CD1c-positive myeloid dendritic cell (primary cell): ENCODE results near the gene NOTUM.

Source experiments
- DNase-seq: peaks from one replicate; pipeline ENCODE4 v3.0.0-alpha.2; 2016; ENCODE audit errors: extremely low spot score

NOTUM gene

DNA sequence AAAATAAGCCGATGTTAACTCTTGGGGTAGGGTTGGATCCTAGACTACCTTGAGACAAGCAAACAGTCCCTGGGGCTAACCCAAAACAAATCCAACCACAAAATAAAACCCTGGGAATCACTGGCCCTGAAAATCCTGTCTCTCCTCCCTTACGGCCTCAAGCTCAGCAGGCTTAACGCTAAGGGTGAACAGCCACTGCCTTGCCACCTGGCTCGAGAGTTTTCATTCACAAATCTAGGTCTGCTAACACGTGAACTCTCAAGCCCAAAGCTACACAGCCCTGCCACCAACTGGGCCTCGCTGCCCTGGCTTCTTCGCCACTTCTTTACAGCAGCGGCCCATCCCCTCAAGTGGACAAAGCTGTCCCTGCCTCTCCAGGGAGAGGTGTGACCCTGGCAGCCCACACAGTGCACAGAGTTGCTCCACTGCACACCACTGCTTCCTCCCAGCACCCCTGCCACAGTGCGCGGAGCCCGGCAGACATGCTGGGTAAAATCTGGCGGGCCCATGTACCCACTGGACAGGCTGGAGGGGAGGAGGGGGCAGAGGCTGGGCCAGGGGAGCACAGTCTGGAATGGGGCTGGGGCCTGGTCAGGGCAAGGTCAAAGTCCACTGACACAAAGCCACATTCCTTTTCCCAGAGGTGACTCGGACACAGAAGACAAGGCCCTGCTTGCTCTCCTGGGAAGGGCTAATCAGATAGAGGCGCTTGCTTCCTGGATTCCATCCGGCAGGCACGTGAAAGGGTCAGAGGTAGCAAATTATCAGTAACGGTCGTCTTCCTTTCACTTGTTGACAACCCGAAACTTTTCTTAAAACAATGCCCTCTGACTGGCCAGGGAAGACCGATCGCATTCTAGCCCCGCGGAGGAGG is 50.8 kb downstream of the NOTUM start:
- DNase-seq: no peak

DNA sequence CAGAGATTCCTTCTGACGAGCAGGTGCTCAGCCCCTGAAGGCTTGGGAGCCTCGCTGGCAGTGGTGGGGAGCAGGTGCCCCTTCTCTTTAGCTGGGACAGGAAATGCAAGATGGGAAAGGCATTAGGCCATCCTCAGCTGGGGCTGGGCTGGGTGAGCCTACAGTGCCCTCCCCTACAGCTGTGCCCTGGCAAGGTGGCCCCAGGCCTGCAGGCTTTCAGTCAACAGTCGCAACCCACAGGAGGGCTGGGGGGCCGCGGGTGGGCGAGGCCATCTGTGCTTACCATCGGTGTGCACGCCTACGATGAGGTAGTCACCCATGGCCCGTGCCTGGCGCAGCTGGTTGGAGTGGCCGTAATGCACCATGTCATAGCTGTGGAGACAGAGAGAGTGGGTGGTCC is 51.8 kb downstream of the NOTUM start:
- DNase-seq: no peak

DNA sequence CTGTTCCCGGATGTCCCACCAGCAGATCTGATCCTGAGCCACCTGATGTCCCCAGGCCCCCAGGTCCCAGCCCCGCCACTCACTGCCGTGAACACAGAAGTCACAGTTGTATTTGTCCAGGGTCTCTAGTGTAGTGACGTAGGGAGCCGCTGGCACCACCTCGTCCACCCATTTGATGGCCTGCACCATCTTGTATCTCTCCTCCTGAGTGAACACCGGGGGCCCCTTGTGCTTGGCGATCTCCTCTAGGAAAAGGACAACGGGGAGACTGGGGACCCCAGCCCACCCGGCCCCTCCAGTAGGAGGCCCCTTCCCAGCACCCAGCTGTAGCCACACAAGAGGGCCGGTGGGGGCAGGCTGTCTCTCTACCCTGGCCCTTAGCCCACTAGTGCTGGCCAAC is 52.2 kb downstream of the NOTUM start:
- no peak for DNase-seq

DNA sequence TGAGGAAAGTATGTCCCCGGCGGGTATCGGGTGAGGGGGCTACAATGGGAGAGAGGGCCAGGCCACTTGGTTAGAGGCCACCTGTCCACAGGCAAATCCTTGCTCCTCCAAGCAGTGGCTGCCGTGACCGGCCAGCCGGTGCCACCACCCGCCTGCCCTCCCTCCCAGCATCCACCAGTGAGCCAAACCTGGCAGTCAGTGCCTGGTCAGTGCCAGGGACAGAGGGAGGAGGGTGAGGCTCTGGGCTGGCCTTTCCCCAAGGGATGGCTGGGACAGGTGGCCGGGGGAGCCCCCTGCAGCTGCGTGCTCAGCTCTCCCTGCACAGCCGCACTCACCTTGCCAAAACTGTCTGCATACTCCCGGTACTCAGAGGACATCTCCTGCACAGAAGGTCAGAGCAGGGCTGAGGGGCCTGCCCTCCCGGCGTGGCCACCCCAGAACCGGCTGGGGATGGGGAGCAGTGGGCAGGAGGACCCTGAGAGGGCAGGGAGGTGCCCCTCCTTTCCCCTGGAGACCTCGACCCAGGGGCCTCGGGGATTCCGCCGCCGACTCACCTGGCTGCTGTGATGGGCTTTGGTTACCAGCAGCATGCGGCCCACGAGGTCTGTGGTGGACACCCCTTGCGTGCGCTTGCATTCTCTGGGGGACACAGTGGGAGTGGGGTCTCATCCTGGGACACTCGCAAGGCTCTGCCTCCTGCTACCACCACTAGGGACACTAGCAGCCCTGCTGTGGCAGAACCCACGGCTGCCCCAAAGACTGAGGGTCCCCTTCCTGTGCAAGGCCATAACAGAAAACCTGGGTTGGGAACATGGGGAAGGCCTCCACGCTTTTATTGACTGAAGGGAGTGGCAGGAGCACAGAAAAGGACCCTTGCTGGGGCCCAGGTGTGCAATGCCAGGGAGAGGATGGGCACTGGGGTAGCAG is 53.5 kb downstream of the NOTUM start:
- DNase-seq: no peak

DNA sequence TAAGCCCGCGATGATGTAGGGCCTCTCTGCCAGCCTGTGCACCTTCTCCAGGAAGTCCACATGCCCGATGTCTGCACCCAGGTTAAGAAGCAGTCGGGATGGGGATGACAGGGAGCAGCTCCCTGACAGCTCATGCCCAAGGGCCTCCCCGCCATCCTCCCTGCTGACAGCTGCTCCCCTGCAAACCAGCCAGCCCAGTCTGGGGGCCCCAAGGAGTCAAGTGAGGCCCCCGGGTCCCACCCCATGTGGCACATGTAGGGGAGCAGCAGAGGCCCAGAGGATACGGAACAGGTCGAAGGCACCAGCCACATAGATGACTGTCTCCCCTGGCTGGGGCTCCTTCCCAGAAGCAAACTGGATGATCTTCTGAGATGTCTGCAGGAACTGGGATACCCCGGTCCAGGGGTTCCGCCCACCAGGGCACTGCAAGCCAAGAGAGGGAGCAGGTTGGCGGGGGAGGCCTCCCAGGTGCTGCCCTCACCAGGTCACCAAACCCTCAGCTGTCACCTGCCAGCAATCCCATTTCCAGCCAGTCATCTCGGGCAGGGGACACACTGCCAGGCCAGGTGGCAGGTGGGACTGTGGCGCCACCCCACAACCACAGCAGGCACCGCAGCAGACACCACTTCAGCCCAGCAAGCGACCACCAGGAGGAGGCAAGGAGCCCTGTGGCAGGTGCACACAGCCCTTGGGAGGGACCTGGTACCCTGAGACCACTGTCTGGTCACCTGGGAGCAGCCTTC is 54.3 kb downstream of the NOTUM start:
- DNase-seq: no peak

DNA sequence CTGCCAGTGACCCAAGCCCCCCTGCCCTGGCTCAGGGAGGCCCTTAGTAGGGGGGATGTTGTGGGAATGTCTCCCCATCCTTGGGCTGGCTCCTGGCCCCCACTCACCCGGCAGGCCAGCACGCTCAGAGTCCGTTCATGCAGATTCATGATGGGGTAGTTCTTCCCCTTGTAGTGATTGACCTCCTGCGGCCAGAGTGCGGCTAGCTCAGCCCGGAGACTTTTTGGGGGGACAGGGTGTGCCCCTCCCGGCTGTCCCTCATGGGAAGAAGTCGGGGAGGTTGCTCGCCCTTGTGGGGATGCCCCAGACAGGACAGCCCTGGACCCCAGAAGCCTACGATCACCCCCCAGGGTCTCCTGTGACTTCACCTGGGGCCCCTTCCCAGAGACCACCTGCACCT is 55.0 kb downstream of the NOTUM start:
- DNase-seq: no peak

DNA sequence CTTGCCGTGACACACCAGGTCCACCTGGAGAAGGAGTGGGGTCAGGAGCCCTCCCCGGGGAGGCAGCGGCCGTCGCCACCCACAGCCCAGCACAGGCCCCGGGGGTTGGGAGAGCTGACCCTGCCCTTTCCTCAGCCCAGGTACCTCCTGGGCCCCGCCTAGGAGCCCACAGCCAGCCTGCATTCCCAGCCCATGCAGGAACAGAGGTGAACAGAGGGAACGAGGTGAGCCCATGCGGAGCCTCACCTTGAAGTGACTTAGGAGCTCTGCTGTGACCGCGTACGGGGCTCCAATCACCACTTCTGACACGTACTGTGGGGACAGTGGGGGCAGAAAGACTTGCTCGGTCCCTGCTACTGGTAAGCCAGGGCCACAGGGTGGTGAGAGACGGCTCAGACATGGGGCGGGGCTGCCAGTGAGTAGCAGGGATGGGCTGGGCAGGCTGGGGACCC is 55.5 kb downstream of the NOTUM start:
- DNase-seq: no peak

DNA sequence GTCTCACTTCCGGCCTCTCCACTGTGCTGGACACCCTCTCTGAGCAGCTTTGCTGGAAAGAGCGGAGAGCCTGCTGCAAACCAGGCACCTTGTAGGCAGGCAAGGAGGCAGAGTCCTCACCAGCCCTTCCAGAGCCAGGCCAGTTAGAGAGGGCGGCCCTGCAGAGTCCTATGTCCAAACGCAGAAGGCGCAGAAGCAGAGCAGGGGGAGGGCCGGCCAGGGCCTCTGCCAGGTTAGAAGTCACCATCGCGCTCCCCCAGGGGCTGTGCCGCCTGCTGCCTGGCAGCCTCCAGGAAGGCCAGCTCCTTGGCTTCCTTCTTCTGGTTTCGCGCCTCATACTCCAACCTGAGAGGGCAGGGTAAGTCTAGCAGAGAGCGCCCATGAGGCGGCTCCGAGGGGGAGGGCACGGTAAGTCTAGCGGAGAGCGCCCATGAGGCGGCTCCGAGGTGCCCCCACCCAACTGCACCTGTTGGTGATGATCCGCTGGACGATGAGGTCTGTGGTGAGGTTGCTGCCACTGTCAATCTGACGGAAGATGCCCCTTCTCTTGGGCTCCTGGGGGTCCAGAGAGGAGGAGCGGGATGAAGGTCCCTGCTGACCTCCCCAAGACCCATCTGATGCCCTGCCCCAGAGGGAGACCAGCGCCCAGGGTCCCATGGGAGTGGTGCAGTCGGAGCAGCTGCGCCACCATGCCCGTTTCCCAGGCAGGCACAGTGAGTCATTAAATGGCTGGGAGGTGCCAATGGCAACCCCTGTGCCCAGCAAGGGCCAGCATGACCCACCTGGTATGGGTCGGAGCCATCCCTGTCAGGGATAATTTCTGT is 56.2 kb downstream of the NOTUM start:
- DNase-seq: no peak

DNA sequence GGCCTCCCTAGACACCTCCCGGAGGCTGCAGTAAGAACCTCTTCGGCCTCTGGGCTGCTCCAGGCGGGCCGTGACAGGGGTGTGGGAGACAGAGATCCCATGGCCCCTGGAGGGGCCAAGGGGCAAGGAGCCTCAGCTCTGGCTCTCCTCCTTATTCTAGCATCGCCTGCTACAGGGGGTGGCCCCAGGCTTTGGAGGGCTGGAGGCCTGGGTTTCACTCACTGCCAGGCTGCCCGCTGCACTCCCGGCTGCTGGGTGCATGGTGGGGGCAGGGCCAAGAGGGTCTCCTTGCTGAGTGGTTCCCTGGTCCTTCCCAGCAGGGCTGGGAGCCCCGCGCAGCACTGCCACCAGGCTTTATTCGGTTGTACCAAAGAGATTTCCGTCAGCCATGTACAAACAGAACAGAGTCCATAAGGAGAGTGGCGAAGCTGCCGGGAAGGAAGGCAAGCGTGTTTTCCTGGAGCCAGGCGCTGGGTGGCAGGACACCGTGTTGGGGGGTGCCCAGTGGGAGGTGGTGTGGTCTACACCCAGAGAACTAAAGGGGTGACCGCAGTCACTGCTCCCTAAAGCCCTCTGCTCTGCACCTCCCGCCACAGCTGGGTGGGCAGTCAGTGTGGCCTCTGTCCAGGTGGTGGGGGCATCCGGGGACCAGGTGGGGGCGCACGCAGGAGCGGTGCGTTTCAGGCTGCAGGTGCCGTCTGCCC is 56.9 kb downstream of the NOTUM start:
- no peak for DNase-seq

DNA sequence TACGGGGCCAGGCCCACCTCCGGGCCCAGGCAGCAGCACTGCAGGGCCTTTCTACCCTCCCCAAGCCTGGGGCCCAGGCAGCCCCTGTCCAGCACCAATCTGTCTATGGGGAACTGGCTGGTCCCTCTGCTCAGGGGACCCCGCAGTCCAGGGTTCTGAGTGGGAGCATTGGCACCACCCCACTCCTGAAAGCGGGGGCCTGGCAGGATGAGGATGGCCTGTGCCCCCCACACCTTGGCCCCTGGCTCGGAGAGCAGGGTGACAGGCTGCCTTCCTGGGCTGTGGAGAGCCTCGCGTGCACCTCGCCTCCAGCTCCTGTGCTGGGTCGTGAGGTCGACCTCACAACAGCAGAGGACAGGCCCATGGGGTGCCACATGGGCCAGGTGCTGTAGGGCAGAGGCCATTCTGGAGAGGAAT is 57.6 kb downstream of the NOTUM start:
- no peak for DNase-seq

DNA sequence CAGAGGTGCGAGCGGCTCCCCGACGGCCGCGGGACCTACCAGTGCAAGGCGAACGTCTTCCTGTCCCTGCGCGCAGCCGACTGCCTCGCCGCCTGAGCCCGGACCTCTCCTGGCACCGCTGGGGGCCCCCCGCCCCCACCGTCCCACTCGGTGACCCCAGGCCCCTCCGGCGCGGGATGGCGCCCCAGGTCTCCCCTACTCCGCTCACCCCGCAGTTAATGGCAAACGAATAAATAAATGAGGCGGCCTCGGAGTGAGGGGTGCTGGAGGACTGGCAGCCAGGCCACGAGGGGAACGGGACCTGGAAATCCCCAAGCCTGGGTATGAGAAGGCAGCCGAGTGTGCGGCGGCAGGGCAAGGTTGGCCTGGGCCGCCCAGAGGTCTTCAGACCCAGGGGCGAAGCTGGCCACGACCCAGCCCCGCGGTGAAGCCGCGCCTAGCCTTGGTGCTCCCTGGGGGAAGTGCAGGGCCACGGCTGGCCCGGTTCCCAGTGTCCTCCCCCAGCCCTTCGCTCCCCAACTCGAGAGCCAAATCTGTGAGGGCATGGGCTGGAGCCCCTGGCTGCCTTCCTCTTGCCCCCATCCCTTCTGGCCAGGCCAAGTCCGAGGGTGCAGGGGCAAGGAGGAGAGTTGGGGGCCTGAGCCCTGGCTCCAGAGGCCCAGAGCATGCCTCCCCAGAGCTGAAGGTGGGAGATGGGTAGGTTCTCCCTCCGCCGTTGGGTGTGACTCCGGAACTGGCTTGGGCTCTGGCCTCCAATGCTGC is 58.2 kb downstream of the NOTUM start:
- DNase-seq: no peak
